HL-60/S4 treated with phorbol 12-myristate 13-acetate at 8.2 ng/mL for 4 days and 3 days (cell line): ENCODE measurements around the gene UBA6.

Experiments used
- in situ Hi-C: fragments of 300-500 bp; cut with MboI; formaldehyde crosslinking; loops from 2 replicates; pipeline ENCODE4 v1.15.0; 2022; ENCODE audit warnings: low sequenced_read_pairs

Gene UBA6

DNA sequence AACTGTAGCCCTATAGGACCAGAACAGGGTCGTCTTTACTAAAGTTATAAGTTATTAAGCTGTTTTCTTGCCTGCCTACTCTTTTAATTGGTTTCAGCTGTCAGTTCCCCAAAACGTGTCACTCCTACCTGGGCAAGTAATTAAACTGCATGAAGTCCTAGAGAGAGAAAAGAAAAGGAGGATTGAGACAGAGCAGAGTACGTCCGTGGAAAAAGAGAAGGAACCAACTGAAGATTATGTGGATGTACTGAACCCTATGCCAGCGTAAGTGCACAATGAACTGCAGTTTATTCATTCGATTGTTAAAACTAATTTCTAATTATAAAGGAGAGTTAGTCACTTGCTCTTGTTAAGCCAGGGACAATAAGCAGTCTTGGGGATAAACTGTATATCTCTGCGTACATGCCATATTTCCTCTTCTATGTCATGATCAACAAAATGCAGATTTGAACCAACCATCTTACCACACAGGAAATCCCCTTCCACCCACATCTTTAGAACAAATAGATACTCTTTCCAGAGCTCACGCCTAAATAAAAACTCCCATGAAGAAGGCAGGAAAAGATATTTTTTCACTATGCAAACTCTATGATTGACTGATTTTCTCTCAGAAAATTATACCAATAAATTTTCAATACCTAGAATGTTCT is 119.6 kb downstream of the UBA6 start:
- in situ Hi-C loops, result no loop called here

DNA sequence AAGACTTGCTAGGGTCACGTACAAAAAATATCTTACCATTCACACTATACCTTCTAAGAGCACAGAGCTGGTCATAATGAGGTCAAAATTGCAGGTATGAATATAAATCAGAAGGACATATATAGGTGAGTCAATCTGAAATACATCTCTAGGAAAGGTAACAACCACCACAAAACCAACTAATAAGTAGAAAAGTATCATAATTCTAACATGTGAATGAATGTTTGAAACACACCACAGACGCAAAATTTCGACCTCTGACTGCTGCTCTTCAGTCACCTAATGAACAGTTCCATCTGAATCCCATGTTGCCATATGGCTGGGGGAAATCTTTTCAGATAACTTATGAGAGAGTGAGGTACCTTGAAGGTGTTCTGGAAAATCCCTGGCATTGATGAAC is 120.4 kb downstream of the UBA6 start:
- in situ Hi-C loops, result no loop called here

DNA sequence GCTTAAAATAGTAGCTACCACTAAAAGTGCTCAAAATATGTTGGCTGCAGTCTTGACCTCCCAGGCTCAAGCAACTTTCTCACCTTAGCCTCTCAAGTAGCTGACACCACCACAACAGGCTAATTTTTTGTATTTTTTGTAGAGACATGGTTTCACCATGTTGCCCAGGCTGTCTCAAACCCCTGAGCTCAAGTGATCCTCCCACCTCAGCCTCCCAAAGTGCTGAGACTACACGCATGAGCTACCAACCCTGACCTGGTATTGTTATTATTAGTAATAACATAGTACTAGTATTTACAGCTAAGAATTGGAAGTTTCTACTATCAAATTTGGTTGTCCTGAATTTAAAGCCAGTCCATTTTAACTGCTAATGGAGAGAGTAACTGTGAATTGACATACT is 124.4 kb downstream of the UBA6 start:
- in situ Hi-C loops, result no loop called here

DNA sequence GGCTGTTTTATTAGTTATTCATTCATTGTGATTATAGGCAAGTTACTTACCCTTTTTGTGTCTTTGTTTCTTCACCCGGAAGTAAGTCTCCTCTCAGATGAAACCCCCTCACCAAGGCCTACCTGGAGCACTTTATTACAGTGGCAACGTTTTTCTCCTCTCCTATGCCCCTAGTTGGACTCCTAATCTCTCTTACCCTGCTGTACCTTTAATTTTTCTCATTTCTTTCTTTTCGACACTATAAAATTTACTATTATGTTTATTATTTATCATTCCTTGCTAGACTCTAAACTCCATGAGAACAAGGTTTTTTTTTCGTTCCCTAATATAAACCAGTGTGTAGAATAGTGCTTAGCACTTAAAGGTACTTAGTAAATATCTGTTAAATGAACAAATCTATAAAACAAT is 124.9 kb downstream of the UBA6 start:
- in situ Hi-C loops, result no loop called here

DNA sequence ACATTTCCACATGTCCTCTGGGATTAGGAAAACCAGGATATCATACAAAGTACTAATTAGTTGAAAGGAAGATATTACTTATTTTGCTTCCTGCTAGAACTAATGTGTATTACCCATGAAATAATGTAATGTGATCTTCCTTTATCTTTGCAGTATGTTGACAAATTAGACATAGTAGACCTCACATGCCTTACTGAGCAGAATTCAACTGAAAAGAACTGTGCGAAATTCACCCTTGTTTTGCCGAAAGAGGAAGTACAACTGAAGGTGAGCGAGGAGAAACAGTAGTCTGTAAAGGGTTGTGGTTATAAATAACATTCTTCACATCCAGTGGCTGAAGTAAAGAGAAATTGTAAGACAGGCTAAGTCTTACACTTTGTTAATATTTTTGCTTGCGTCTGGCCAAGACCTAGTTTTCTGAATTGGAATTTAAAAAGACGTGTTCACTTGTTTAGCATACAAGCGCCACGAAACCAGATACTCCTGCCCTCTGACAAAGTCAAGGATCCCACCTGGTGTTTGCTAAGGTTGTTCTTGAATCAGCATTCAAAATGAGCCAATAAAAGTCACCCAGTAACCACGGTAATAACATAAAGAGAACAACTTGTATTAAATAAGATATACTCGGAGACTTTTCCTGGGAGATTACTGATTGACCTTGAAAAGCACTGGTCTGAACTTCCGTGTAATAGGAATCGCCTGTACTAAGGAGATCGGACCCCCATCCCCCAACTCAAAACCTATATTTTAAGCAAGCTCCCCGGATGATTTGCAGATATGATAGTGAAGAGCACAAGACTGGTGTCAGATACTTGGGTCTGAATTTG is 125.5 kb downstream of the UBA6 start:
- in situ Hi-C loops, result no loop called here

DNA sequence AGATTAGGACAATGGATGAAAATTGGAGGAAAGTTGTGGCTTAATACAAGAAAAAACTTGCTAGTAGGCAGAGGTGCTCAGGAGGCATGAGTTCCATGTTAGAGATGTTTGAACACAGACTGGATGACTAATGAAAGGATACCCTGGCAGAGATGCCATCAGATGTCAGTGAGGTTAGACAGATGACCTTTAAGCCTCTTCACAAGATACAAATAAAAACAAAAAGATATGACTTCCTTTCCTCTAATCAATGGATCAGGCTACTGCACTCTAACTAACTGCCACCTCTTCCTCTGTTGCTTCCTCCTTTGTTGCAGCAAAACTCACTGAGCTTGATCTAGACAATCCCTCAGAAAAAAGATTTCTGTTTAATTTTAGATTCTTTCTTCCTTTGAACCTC is 127.8 kb downstream of the UBA6 start:
- in situ Hi-C loops, result no loop called here

DNA sequence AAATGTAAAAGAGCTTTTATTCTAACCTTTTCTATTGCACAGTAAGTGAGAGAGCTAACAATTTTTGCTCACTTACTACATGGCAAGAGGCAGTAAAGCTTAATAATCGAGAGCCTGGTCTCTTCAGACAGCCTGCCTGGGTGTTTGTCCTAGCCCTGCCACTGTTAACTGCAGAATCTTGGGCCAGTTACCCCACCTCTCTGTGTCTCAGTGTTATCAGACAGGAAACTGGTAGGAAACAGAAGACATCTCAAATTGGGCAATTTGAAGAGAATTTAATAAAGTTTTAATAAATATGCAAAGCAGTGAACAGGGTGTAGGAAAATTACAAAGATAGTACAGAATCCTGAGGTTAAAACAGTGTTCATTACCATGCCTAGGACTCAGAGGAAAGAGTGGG is 129.0 kb downstream of the UBA6 start:
- in situ Hi-C loops, result no loop called here

DNA sequence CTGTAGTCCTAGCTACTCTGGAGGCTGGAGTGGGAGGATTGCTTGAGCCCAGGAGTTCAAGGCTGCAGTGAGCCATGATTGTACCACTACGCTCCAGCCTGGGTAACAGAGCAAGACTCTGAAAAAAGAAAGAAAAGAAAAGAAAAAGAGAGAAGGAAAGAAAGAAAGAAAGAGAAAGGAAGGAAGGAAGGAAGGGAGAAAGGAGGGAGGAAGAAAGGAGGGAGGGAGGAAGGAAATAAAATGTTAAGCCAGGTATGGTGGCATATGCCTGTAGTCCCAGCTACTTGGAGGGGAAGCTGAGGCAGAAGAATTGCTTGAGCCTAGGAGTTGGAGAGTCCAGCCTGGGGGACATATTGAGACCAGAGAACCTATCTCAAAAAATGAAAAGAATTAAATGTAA is 130.4 kb downstream of the UBA6 start:
- in situ Hi-C loops, result no loop called here

DNA sequence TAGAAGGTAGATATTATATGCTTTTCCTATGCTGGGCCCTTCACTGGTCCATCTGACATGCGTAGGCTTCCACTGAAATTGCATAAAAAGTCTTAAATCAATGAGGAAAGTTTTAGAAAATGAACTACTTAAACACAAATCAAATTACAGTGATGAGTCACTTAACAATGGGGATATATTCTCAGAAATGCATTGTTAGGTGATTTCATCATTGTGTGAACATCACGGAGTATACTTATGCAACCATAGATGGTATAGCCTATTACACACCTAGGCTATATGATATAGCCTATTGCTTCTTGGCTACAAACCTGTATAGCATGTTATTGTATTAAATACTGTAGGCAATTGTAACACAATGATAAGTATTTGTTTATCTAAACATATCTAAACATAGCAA is 132.1 kb downstream of the UBA6 start:
- in situ Hi-C loops, result no loop called here

DNA sequence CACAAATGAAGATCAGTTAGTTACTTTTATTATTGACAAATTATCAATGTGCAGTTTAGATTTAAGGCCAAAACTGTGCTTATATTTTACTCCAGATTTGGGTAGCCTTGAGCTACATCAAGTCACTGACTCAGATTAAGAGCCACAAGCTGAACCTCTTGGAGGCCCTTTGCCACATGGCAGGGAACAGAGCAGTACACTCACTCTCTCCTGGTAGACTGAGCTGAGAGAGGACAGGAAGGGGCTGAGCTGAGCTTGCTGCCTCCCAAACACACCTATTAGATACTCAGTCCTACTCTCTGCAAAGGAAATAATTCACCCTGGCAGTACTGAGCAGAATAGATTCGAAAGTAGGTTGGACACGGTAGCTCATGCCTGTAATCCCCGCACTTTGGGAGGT is 134.6 kb downstream of the UBA6 start:
- in situ Hi-C loops, result no loop called here

DNA sequence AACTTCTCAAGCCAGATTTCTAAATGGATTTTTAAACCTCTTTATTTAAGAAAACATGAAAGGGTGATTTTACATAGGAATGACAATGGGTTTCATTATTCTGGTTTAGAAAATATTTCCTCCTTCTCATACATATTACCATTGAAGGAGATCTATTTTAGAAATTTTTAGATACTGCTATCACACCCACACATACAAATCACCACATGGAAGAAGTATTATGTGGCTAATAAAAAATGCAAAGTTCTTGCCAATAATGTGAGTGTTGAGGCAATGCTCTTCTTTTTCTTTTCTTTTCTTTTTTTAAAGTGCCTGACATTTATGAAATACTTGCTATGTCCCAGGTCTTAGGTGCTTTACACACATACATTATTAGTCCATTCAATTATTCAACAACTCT is 135.7 kb downstream of the UBA6 start:
- in situ Hi-C loops, result no loop called here
